Neural cell (in vitro differentiated cells): ENCODE results near the gene ARMC12. TPM values are rescaled to one million over a fixed set of nuclear protein-coding genes. Genes with fewer than 3 reads are reported as not detected.

Source experiments
- H2AFZ ChIP-seq: fragments of 200-600, 300-800 bp; sonication (generic), shearing (Covaris generic); 2 replicates; pipeline ENCODE4 v1.6.0; 2014; ENCODE audit warnings: low read depth, mild to moderate bottlenecking, antibody characterized with exemption, low read length, moderate library complexity
- H3F3A ChIP-seq: fragments of 200-600 bp; shearing (Covaris generic); 2 replicates; pipeline ENCODE4 v1.6.1; 2016; ENCODE audit warnings: mild to moderate bottlenecking, moderate library complexity, mixed read lengths, antibody characterized with exemption, low read length; ENCODE audit not compliant: insufficient read depth, poor library complexity, severe bottlenecking
- H3K27ac ChIP-seq: fragments of 200-600, 300-800 bp; sonication (generic), shearing (Covaris generic); 2 replicates; pipeline ENCODE4 v1.5.1; 2014; ENCODE audit warnings: mild to moderate bottlenecking, low read length, moderate library complexity
- H3K27me3 ChIP-seq: fragments of 300-800, 200-600 bp; sonication (generic), shearing (Covaris generic); 2 replicates; pipeline ENCODE4 v1.6.0; 2014; ENCODE audit warnings: mild to moderate bottlenecking, low read depth, low read length, moderate library complexity; ENCODE audit not compliant: insufficient read depth
- H3K36me3 ChIP-seq: fragments of 300-800, 200-600 bp; sonication (generic), shearing (Covaris generic); 2 replicates; pipeline ENCODE4 v1.5.1; 2014; ENCODE audit warnings: mild to moderate bottlenecking, antibody characterized with exemption, low read length, moderate library complexity; ENCODE audit not compliant: insufficient read depth
- H3K4me2 ChIP-seq: fragments of 300-800, 200-600 bp; sonication (generic), shearing (Covaris generic); 2 replicates; pipeline ENCODE4 v1.6.0; 2014; ENCODE audit warnings: mild to moderate bottlenecking, low read length
- H3K4me3 ChIP-seq: fragments of 300-800, 200-600 bp; sonication (generic), shearing (Covaris generic); 2 replicates; pipeline ENCODE4 v1.5.1; 2014; ENCODE audit warnings: mild to moderate bottlenecking, low read length, moderate library complexity
- H3K79me2 ChIP-seq: fragments of 200-600 bp; shearing (Covaris generic); replicated peaks from 2 replicates; pipeline ENCODE4 v1.6.0; 2014; ENCODE audit warnings: mild to moderate bottlenecking, low read length, moderate library complexity; ENCODE audit not compliant: insufficient read depth
- H3K9ac ChIP-seq: fragments of 300-800, 200-600 bp; sonication (generic), shearing (Covaris generic); 2 replicates; pipeline ENCODE4 v1.6.1; 2016; ENCODE audit warnings: mild to moderate bottlenecking, low read length, mixed read lengths
- H3K9me2 ChIP-seq: fragments of 200-600 bp; shearing (Covaris generic); 2 replicates; pipeline ENCODE4 v1.6.1; 2016; ENCODE audit warnings: mild to moderate bottlenecking, low read length, mixed read lengths; ENCODE audit not compliant: insufficient read depth
- H3K9me3 ChIP-seq: fragments of 200-600, 300-800 bp; sonication (generic), shearing (Covaris generic); 2 replicates; pipeline ENCODE4 v1.6.1; 2016; ENCODE audit warnings: mild to moderate bottlenecking, mixed run types, low read length, moderate library complexity, mixed read lengths
- H4K20me1 ChIP-seq: fragments of 200-600 bp; shearing (Covaris generic); 2 replicates; pipeline ENCODE4 v1.6.1; 2016; ENCODE audit warnings: mild to moderate bottlenecking, mixed run types; ENCODE audit not compliant: insufficient read depth
- EP300 ChIP-seq: fragments of 450-650 bp; conservative IDR thresholded peaks from 2 replicates; pipeline ENCODE4 v1.6.1; 2014; ENCODE audit warnings: antibody characterized with exemption, mild to moderate bottlenecking, moderate library complexity; ENCODE audit not compliant: poor library complexity, severe bottlenecking
- EZH2 ChIP-seq: fragments of 200-600, 300-800 bp; shearing (Covaris generic), sonication (generic); IDR thresholded peaks from 2 replicates; pipeline ENCODE4 v1.6.1; 2014; ENCODE audit warnings: antibody characterized with exemption, low read length, borderline replicate concordance, mild to moderate bottlenecking; ENCODE audit not compliant: insufficient read depth, poor library complexity, severe bottlenecking
- MXI1 ChIP-seq: fragments of 450-650 bp; conservative IDR thresholded peaks from 2 replicates; pipeline ENCODE4 v1.6.1; 2014; ENCODE audit warnings: antibody characterized with exemption, mild to moderate bottlenecking; ENCODE audit not compliant: poor library complexity, severe bottlenecking
- POLR2AphosphoS5 ChIP-seq: IDR thresholded peaks from 2 replicates; pipeline ENCODE4 v1.6.1; 2012
- RAD21 ChIP-seq: fragments of 450-650 bp; conservative IDR thresholded peaks from 2 replicates; pipeline ENCODE4 v1.6.1; 2014; ENCODE audit warnings: antibody characterized with exemption, mild to moderate bottlenecking, moderate library complexity
- SMC3 ChIP-seq: fragments of 450-650 bp; conservative IDR thresholded peaks from 2 replicates; pipeline ENCODE4 v1.6.1; 2014; ENCODE audit warnings: antibody characterized with exemption, mild to moderate bottlenecking, moderate library complexity; ENCODE audit not compliant: poor library complexity
- TAF1 ChIP-seq: IDR thresholded peaks from 2 replicates; pipeline ENCODE4 v1.6.1; 2012; ENCODE audit warnings: low read depth
- polyA plus RNA-seq: library from polyadenylated mRNA; depleted of rRNA; stranded (reverse); fragments of >200 nt; gene quantifications from 2 replicates; pipeline ENCODE4 v1.2.3, GENCODE V29; 2014
- TF ChIP-seq, protein P1 (sequence below): fragments of 450-650 bp; IDR thresholded peaks from 2 replicates; pipeline ENCODE4 v1.5.1; 2014; ENCODE audit warnings: antibody characterized with exemption, mild to moderate bottlenecking, moderate library complexity; ENCODE audit not compliant: poor library complexity, severe bottlenecking
- TF ChIP-seq, protein P2 (sequence below): IDR thresholded peaks from 2 replicates; pipeline ENCODE4 v1.6.1; 2012; ENCODE audit warnings: borderline replicate concordance

Gene ARMC12
- polyA plus RNA-seq, 1 donor from 2014 or later, result 2.2 TPM

DNA sequence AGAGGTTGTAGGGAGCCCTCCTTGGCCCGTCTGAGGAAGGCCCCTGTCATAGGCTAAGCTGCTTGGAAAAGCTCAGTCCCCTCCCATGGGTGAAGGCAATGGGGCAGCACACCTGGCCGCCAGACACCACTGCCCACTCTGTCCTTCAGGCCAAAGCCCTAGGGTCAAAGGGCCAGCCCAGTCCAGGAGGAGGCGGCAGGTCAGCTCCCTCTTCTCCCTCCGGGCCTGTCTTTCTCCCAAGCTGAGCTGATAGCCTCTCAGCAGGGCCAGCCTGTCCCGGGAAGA, 34.5 kb downstream of the ARMC12 start:
- no peaks in the 10 kb centered on the region for H3K79me2 ChIP-seq
- H3F3A ChIP-seq, result no peaks in the 10 kb centered on the region
- no peak overlapping the region for H3K9ac ChIP-seq
- no peak overlapping the region for H3K4me2 ChIP-seq
- TF ChIP-seq, protein P1, sequence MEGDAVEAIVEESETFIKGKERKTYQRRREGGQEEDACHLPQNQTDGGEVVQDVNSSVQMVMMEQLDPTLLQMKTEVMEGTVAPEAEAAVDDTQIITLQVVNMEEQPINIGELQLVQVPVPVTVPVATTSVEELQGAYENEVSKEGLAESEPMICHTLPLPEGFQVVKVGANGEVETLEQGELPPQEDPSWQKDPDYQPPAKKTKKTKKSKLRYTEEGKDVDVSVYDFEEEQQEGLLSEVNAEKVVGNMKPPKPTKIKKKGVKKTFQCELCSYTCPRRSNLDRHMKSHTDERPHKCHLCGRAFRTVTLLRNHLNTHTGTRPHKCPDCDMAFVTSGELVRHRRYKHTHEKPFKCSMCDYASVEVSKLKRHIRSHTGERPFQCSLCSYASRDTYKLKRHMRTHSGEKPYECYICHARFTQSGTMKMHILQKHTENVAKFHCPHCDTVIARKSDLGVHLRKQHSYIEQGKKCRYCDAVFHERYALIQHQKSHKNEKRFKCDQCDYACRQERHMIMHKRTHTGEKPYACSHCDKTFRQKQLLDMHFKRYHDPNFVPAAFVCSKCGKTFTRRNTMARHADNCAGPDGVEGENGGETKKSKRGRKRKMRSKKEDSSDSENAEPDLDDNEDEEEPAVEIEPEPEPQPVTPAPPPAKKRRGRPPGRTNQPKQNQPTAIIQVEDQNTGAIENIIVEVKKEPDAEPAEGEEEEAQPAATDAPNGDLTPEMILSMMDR, result no peak
- no peak for TF ChIP-seq RAD21
- H3K4me3 ChIP-seq, result no peak overlapping the region
- H3K36me3 ChIP-seq, result no peaks in the 10 kb centered on the region
- H3K9me3 ChIP-seq, result no peaks in the 10 kb centered on the region
- H3K27ac ChIP-seq, result no peak overlapping the region
- H3K9me2 ChIP-seq, result no peaks in the 10 kb centered on the region
- H3K27me3 ChIP-seq, result peaks cover 7% of the 10 kb centered on the region
- no peaks in the 10 kb centered on the region for H4K20me1 ChIP-seq
- H2AFZ ChIP-seq, result no peak overlapping the region

DNA sequence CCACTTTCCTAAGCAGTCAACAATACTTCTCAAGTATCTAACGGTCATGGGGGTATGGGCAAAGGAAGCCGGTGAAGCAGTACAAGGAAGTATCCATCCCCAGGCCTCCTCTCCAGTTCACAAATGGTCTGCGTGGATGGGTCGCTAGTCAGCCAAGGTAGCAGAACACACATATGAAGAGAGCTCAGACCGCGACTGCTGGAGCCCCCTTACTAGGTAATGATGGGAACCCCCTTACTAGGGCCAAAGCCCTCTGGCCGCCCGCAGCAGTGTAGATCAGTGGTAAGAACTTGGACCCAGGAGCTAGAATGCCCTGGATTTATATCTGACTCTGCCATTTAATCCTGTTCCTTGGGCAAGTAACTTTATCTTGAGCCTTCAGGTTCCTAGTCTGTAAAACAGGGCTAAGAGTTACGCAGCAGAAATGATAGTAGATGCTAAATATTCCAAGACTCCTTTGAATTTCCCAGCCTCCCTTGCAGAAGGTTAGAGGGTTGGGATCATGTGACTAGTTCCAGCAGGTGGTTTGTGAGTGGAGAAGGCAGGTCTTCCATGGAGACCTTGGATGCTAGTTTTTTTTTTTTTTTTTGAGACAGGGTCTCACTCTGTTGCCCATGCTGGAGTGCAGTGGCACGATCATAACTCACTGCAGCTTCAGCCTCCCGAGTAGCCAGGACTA, 37.4 kb downstream of the ARMC12 start:
- Histone ChIP-seq H3K36me3 (no peaks in the 10 kb centered on the region), H3K4me2 (no peak overlapping the region), H3K27me3 (peaks cover 17% of the 10 kb centered on the region), H3K9me3 (no peaks in the 10 kb centered on the region), H3K79me2 (no peaks in the 10 kb centered on the region), H3K9me2 (no peaks in the 10 kb centered on the region), H3K9ac (no peak overlapping the region), H4K20me1 (no peaks in the 10 kb centered on the region), H3K4me3 (no peak overlapping the region), H2AFZ (no peak overlapping the region), H3K27ac (no peak overlapping the region), H3F3A (no peaks in the 10 kb centered on the region)
- no peak for TF ChIP-seq SMC3
- no peak for TF ChIP-seq EZH2
- TF ChIP-seq, protein P2, sequence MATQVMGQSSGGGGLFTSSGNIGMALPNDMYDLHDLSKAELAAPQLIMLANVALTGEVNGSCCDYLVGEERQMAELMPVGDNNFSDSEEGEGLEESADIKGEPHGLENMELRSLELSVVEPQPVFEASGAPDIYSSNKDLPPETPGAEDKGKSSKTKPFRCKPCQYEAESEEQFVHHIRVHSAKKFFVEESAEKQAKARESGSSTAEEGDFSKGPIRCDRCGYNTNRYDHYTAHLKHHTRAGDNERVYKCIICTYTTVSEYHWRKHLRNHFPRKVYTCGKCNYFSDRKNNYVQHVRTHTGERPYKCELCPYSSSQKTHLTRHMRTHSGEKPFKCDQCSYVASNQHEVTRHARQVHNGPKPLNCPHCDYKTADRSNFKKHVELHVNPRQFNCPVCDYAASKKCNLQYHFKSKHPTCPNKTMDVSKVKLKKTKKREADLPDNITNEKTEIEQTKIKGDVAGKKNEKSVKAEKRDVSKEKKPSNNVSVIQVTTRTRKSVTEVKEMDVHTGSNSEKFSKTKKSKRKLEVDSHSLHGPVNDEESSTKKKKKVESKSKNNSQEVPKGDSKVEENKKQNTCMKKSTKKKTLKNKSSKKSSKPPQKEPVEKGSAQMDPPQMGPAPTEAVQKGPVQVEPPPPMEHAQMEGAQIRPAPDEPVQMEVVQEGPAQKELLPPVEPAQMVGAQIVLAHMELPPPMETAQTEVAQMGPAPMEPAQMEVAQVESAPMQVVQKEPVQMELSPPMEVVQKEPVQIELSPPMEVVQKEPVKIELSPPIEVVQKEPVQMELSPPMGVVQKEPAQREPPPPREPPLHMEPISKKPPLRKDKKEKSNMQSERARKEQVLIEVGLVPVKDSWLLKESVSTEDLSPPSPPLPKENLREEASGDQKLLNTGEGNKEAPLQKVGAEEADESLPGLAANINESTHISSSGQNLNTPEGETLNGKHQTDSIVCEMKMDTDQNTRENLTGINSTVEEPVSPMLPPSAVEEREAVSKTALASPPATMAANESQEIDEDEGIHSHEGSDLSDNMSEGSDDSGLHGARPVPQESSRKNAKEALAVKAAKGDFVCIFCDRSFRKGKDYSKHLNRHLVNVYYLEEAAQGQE, result no peak
- TF ChIP-seq, protein P1, result no peak
- no peak for TF ChIP-seq MXI1
- TF ChIP-seq EP300, result no peak
- no peak for TF ChIP-seq RAD21
- no peak for TF ChIP-seq POLR2AphosphoS5
- no peak for TF ChIP-seq TAF1
